H54 (cell line): ENCODE results near the gene PPP1R15A.
"Not testable (repeated sequence)": the region's sequence is repeated elsewhere in the genome, so short reads cannot be mapped to it uniquely, and the experiment has no call there.

ENCODE experiments used
- DNase-seq: peaks from one replicate; pipeline ENCODE4 v3.0.0; 2011; ENCODE audit warnings: low spot score, mixed read lengths; ENCODE audit not compliant: insufficient read length
- FAIRE-seq: peaks from 3 replicates; lab custom pipeline; 2011; peaks lifted over from hg19 to GRCh38; lab: Jason Lieb, UNC
- POLR2A ChIP-seq: IDR thresholded peaks from 2 replicates; pipeline ENCODE4 v1.6.1; 2011; ENCODE audit warnings: low read depth, mild to moderate bottlenecking, low read length

The PPP1R15A gene

DNA sequence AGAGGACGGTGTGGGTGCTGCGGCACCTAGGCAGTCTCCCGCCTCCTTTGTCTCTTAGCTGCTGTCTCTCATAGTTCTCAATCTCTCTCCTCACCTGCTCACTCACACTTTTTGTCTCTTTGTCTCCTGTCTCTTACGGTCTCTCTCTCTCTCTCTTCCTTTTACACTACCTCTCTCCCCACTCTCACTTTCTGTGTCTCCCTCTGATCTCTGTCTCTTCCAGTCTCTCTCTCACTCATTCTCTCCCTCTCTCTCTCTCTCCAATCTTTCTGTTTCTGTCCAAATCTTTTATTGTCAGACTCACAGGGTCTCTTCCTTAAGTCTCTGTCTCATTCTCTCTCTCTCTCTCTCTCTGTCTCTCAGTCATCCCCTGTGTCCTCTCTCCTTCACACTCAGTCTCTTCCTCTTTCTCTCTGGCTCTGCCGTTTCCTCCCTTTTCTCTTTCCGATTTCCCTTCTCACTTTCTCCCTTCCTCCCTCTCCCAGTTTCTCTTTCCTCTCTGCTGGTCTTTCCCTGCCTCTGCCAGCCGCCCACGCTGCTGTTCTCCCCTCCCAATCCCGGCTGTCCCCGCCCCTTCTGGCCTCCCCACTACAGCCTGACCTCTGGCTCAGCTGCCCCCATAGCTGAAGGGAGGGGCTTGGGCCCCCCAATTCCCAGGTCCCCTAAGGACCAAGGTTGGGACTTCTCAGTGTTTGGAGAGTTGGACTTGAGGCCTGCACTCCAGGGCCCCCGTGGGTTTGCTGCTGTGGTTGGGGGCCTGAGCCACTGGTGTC lies 3.9 kb upstream of the PPP1R15A start, which contains the start of gene PLEKHA4:
TSS of gene PLEKHA4 (minus strand) at position 504 of the 773 bp plus-strand sequence. CDS start 997 bp downstream, outside the sequence.
- FAIRE-seq (no peak), DNase-seq (no peak)
- no peak for TF ChIP-seq POLR2A

GRCh38 chr19:48870048-48870447 lies 2.2 kb upstream of the PPP1R15A start:
- DNase-seq (no peak), FAIRE-seq (no peak)
- TF ChIP-seq POLR2A, result no peak

DNA sequence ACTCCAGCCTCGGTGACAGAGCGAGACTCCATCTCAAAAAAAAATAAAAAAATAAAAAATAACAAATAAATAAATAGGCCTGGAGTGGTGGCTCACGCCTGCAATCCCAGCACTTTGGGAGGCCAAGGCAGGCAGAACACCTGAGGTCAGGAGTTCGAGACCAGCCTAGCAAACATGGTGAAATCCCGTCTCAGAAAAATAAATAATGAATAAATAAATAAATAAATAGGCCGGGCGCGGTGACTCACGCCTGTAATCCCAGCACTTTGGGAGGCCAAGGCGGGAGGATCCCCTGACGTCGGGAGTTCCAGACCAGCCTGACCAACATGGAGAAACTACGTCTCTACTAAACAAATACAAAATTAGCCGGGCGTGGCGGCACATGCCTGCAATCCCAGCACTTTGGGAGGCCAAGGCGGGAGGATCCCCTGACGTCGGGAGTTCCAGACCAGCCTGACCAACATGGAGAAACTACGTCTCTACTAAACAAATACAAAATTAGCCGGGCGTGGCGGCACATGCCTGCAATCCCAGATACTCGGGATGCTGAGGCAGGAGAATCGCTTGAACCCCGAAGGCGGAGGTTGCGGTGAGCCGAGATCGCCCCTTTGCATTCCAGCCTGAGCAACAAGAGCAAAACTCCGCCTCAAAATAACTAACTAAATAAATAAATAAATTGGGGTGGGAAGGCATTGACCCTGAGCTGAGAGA lies 595 bp upstream of the PPP1R15A start:
- not testable (repeated sequence) for DNase-seq, FAIRE-seq

GRCh38 chr19:48872884-48873475 lies 759 bp downstream of the PPP1R15A start:
- peak; percentile 61 for DNase-seq
- FAIRE-seq, result no peak
- no peak for TF ChIP-seq POLR2A

GRCh38 chr19:48873476-48874302 lies 1.5 kb downstream of the PPP1R15A start:
- no peak for FAIRE-seq
- no peak for DNase-seq
- no peak for TF ChIP-seq POLR2A

- no peak for TF ChIP-seq POLR2A
- no peak for FAIRE-seq
- no peak for DNase-seq
These were observed 2.3 kb downstream of the PPP1R15A start for GRCh38 chr19:48874303-48875135.

GRCh38 chr19:48876043-48876981 lies 4.1 kb downstream of the PPP1R15A start:
- DNase-seq, FAIRE-seq: not testable (repeated sequence)

DNA sequence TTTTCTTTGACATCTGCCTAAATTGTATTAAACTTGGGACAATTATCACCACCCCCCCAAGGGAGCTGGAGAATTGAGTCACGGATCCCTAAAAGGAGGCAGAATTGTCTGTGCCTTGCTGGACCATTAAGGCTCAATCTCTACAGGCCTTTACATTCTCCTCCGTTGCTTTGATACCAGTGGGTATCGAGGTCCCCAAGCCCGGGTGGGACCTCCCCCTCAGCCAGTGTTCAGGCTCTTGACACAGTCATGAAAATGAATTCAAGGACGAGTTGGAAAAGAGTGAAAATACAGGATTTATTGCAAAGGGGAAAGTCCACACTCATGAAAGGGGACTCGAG lies 5.6 kb downstream of the PPP1R15A start:
- FAIRE-seq (no peak), DNase-seq (no peak)
- TF ChIP-seq POLR2A, result no peak

DNA sequence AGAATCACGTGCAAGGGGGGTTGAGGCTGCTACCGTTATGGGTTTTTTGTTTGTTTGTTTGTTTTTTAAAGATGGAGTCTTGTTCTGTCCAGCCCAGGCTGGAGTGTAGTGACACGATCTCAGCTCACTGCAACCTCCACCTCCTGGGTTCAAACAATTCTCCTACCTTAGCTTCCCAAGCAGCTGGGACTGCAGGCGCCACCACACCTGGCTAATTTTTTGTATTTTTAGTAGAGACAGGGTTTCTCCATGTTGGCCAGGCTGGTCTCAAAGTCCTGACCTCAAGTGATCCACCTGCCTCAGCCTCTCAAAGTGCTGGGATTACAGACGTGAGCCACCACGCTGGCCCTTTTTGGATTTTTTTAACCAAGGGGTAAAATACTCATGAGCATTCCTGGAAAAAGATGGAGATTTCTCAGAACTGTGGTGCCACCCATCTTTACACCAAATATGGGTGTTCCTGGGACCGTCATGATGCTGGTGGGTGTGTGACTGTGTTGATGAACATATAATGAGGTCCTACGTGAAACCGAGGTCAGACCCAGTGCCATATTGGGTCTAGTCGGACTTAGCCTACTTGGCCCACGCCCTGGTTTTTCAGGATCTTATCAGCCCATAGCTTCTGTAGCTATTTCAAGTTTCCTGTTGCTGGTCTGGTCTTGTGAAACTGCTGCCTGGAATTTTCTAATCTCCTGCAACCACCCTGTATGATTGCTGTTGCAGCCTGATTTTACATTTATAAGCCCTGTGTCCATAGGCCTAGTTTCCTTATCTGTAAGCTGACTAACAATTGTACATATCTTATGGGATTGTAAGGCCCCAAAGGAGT lies 6.2 kb downstream of the PPP1R15A start:
- no peak for FAIRE-seq
- DNase-seq, result no peak
- TF ChIP-seq POLR2A, result no peak

DNA sequence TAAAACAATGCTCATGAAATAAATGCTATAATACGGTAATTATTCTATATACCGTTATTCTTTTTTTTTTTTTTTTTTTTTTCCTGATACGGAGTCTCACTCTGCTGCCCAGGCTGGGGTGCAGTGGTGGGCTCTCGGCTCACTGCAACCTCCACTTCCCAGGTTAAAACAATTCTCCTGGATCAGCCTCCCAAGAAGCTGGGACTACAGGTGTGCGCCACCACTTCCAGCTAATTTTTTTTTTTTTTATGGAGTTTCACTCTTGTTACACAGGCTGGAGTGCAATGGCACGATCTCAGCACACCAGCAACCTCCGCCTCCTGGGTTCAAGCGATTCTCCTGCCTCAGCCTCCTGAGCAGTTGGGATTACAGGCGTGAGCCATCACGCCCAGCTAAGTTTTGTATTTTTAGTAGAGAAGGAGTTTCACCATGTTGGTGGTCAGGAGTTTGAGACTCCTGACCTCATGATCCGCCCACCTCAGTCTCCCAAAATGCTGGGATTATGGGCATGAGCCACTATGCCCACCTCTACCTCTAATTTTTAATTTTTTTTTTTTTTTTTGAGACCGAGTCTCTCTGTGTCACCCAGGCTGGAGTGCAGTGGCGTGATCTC lies 6.9 kb downstream of the PPP1R15A start:
- TF ChIP-seq POLR2A, result no peak
- no peak for DNase-seq
- no peak for FAIRE-seq

GRCh38 chr19:48879696-48880095 lies 7.5 kb downstream of the PPP1R15A start:
- FAIRE-seq, DNase-seq: not testable (repeated sequence)
